RCC 7860 (cell line): ENCODE data around the gene CPN2.

Experiments
- DNase-seq: peaks from one replicate; pipeline ENCODE4 v3.0.0-alpha.2; 2015; ENCODE audit warnings: low spot score
- FAIRE-seq: peaks from 2 replicates; lab custom pipeline; 2012; peaks lifted over from hg19 to GRCh38; lab: Jason Lieb, UNC

CPN2 gene

GRCh38 chr3:194329583-194329965, 21.6 kb downstream of the CPN2 start:
- DNase-seq (no peak), FAIRE-seq (no peak)

DNA sequence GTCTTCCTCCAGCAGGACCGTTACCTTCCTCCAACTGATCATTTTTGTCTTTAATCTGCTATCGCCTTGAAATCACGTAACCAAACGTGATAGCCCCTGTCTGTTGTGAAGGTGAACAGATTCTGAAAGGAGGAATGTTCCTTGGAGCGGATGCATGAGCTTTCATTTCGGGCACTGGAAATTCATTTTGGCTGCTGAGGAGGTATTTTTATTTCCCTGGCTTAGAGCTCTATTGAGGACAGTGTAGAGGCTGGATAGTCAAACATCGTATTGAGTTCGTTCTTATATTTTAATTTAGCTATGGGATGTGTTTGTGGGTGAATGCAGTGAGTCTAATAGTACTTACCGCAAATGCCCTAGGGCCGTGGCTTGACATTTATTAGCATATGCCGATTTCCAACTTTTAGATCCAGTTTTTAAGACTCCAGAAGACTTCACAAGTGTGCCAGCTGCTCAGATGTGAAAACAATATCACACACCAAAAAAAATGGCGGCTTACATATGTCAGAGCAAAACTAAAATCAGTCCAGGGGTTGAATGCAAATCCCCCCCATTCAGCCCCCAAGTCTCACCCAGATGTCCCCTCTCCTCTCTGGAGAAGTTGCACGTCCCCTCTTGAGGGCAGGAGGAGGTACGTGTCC, 22.1 kb downstream of the CPN2 start:
- no peak for FAIRE-seq
- no peak for DNase-seq

- DNase-seq (peak; percentile 92), FAIRE-seq (peak; percentile 80)
Measured at GRCh38 chr3:194328053-194328657, 23.0 kb downstream of the CPN2 start.

- DNase-seq, result no peak
- FAIRE-seq, result no peak
Measured at GRCh38 chr3:194327218-194328052, 23.7 kb downstream of the CPN2 start.

- FAIRE-seq (no peak), DNase-seq (no peak)
Measured at GRCh38 chr3:194326968-194327217, 24.2 kb downstream of the CPN2 start.

DNA sequence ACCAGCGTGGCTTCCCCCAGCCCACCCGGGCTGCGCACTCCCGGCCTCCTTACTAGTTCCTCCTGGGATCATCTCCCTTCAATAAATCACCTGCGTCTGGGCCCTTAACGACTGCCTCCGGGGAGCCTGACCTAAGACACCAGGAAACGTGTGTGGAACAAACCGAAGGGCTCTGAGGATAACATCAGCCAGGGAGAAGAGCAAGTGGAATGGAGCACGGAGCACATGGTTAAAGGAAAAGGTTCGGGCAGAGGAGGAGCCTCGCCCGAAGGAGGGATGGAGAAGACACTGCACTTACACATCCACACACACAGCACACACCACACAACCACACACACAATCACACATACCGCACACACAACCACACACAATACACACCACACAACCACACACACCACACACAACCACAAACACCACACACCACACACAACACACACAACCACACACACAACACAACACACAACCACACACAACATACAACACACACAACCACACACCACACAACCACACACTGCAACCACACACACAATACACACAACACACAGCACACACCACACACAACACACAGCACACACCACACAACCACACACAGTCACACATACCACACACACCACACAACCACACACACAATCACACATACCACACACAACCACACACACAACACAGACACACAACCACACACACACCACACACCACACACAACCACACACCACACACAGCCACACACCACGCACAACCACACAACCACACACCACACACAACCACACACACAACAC, 24.7 kb downstream of the CPN2 start:
- FAIRE-seq, result no peak
- no peak for DNase-seq

DNA sequence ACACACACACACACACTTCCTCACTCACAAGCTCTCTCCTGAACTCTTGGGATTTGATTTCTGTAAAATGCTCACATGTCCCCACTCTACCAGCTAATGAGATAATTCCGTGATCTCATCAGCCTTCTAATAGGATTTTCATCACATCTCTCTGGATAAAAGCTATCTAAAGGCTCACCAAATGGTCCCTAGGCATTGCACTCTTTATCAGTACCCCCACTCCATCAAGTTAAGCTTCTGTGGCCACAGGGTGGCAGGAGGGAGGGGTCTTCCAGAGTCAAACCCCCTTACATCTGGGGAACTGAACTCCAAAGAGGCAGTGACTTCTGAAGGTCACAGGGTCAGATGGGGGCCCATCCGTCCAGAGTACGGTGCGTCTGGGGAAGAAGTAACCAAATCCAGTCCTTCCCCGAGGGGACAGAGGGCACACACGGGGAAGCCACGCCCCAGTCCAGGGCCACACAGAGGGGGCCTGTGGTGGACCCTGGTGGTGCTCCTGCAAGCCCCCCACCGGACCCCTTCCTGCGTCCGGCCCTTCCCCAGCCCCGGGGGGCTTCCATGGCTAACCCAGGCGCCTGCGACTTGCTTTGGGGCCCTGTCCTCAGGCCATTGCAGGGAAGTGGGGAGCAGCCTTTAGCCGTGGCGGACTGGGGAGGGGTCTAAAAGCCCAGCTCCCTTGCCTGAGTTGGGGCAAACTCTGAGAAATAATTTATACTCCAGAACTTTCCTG, 25.5 kb downstream of the CPN2 start:
- DNase-seq (no peak), FAIRE-seq (no peak)

DNA sequence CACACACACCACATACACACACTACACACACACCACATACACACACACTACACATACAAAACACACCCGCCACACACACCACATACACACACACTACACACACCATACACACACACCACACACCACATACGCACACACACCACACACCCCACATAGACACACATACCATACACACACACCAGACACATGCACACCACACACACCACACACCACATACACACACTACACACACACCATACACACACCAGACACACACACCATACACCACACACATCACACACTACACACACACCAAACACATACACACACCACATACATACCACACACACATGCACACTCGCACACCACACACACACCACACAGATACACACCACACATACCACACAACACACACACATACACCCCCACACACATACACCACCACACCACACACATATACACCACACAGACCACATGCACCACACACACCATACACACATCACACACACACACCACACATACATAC, 26.3 kb downstream of the CPN2 start:
- FAIRE-seq (no peak), DNase-seq (no peak)

- DNase-seq (peak; percentile 81), FAIRE-seq (peak; percentile 75)
Measured at GRCh38 chr3:194323785-194324735, 27.1 kb downstream of the CPN2 start.

GRCh38 chr3:194322678-194323211, 28.4 kb downstream of the CPN2 start:
- peak; percentile 92 for FAIRE-seq
- peak; percentile 93 for DNase-seq

DNA sequence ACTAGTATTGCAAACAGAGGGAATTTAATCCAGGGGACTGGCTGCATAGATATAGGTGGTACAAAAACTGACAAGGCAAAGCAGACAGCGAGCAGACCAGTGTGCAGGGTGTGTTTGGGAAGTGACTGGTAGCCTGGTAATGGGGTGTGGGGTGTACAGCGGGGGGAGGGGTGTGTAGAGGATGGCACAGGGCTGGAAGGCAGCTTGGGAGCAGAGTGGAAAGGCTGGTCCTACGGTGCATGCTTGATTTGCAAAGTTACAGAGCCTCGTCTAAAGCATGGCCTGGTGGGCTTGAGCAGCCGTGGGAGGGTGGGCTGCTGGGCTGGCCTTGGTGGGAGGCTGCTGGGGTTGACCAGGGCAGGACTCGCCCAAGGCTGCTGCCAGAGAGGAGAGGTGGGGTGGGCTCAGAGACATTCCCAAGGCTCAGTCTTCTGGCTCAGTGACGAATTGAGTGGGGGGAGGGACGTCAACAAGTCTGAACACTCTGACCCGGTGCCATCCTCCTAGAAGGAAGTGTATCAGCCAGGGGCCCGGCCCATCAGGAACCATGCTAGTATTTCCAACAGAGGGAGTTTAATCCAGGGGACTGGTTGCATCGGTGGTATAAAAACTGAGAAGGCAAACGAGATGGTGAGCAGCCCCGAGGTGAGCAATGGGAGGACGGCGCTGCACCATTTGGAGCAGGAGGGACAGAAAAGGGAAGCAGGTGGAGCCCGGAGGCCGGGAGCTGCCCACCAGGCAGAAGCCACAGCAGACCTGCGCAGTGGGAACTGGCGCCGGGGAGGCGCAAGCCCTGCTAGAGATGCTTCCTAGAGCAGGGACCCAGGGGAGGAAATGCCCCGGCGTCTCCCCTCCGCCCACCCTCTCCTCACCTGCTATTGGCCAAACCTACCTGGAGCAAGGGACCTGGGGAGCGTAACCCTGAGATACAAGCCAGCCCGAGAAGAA, 29.2 kb downstream of the CPN2 start:
- DNase-seq (peak; percentile 37), FAIRE-seq (no peak)

DNA sequence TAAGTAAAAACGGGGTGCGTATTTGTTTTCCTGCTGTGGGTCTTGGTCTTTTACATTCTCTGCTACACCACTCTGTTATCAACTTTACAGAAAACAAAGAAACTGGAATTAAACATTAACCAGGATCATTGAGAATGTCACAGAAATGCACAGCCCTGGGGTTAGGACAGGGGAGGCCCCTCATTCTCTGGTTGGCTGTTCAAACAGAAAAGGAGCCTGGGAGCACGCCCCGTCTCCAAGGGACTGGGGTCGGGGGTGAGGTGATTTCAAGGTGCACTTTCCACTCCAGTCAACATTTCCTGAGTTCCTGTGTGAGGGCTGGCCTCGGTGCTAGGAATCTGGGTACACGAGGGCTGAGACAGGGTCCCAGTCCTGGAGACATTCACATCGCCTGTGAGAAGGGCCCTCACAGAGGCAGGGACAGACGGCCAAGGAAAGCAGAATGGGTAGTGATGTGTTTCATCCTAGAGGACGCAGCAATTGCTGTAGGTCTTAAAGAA, 30.3 kb downstream of the CPN2 start:
- DNase-seq (no peak), FAIRE-seq (no peak)

DNA sequence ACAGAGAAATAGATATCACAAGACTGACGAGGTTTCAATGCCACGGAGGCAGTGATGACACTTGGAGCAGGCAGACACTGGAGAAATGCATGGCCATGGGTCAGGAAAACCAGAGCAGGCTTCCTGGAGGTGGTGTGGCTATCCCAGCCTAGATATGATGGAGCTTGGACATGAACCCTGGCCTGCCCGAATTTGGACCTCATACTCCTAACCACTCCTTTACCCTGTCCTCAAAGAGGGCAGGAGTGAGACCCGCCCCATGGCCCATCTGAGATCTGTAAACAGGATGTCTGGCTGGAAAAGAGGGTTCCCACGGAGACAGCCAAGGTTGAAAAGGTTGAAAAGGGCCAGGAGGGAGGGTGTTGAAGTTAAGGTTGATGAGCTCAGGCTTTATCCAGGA, 31.0 kb downstream of the CPN2 start:
- FAIRE-seq (no peak), DNase-seq (no peak)

DNA sequence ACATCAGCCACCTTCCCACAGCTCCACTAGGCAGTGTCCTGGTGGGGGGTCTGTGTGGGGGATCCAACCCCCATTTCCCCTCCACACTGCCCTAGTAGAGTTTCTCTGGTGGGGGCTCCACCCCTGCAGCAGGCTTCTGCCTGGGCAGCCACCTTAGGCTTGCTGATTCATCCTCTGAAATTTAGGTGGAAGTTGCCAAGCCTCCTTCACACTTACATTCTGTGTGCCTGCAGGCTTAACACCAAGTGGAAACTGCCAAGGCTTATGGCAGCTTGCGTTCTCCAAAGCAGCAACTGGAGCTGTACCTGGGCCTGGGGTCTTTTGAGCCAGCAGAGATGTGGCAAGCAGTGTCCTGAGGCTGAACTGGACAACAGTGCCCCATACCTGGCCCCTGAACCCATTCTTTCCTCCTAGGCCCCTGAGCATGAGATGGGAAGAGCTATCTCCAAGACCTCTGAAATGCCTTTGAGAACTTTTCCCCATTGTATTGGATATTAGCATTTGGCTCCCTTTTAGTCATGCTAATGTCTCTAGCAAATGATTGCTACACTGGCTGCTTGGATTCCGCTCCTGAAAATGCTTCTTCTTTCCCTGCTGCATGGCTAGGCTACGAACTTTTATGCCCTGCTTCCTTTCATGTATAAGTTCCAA, 32.5 kb downstream of the CPN2 start:
- FAIRE-seq, result no peak
- no peak for DNase-seq

DNA sequence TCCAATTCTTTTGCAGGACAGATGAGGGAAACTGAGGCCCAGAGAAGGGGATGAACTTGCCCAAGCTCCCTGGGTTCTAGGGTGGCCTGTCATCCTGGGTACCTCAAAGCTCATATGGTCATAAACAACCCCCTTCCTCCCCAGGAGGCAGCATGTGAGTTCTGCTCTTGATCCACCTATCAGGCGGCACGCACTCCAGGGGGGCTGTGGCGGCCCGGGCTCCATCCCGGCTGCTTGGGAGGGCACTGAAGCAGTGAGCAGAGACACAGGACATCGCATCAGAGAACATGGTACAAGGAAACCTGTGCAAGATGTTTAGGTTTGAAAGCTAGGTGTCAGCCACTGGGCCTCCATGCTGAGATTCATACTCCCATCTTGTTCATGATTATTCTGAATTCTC, 34.2 kb downstream of the CPN2 start:
- FAIRE-seq, result no peak

GRCh38 chr3:194315965-194316361, 35.2 kb downstream of the CPN2 start:
- DNase-seq (no peak), FAIRE-seq (no peak)

More for the DNA sequence above, 34.2 kb downstream of the CPN2 start:
- DNase-seq, result no peak
